ENCODE results near the gene TRPC4.
A peak's percentile ranks its signal among the peaks of the same experiment; 100 is the strongest.

TRPC4 gene

GRCh38 chr13:37701306-37701705, 168.3 kb downstream of the TRPC4 start:
- DNase-seq (ENCODE audit: low read depth) = peak; percentile 96
- TF ChIP-seq, protein P1, sequence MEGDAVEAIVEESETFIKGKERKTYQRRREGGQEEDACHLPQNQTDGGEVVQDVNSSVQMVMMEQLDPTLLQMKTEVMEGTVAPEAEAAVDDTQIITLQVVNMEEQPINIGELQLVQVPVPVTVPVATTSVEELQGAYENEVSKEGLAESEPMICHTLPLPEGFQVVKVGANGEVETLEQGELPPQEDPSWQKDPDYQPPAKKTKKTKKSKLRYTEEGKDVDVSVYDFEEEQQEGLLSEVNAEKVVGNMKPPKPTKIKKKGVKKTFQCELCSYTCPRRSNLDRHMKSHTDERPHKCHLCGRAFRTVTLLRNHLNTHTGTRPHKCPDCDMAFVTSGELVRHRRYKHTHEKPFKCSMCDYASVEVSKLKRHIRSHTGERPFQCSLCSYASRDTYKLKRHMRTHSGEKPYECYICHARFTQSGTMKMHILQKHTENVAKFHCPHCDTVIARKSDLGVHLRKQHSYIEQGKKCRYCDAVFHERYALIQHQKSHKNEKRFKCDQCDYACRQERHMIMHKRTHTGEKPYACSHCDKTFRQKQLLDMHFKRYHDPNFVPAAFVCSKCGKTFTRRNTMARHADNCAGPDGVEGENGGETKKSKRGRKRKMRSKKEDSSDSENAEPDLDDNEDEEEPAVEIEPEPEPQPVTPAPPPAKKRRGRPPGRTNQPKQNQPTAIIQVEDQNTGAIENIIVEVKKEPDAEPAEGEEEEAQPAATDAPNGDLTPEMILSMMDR (IDR thresholded peaks at IDR 0.05; ENCODE audit: low read length, missing control alignments) = no peak
- no peak overlapping the region for H3K4me3 ChIP-seq (replicated peaks; ENCODE audit: low read depth, low read length)

- H3K4me3 ChIP-seq (replicated peaks; ENCODE audit: low read depth, low read length) = no peak overlapping the region
- TF ChIP-seq, protein P1 (IDR thresholded peaks at IDR 0.05; ENCODE audit: low read length, missing control alignments) = no peak
- peak; percentile 67 for DNase-seq (ENCODE audit: low read depth)
Measured at GRCh38 chr13:37700887-37701286, 168.7 kb downstream of the TRPC4 start.

- DNase-seq (ENCODE audit: low read depth) = no peak
- H3K4me3 ChIP-seq (replicated peaks; ENCODE audit: low read depth, low read length) = no peak overlapping the region
- TF ChIP-seq, protein P1 (IDR thresholded peaks at IDR 0.05; ENCODE audit: low read length, missing control alignments) = no peak
Measured at GRCh38 chr13:37695200-37695599, 174.4 kb downstream of the TRPC4 start.

GRCh38 chr13:37690361-37690760, 179.2 kb downstream of the TRPC4 start:
- no peak for DNase-seq (ENCODE audit: low read depth)
- TF ChIP-seq, protein P1 (IDR thresholded peaks at IDR 0.05; ENCODE audit: low read length, missing control alignments) = no peak
- no peak overlapping the region for H3K4me3 ChIP-seq (replicated peaks; ENCODE audit: low read depth, low read length)

DNA sequence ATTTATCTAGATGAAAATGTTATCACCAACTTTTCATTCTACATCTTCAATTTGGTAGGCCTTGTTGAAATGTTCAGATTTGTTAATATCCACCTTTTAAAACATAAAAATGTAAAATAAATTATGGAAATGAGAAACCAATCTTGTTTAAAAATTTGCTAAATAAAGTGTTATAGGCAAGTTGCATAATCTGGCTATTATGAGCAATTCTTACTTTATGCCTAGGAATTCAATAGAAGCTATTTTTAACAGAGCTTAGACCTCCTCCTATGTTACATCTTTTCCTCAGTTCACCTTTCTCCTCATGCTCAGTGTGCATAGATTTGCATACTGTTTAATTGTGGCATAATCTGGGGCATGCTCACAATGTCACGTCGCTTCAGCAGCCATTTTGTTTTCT, 183.1 kb downstream of the TRPC4 start:
- TF ChIP-seq, protein P1 (IDR thresholded peaks at IDR 0.05; ENCODE audit: low read length, missing control alignments) = no peak
- DNase-seq (ENCODE audit: low read depth) = no peak
- no peak overlapping the region for H3K4me3 ChIP-seq (replicated peaks; ENCODE audit: low read depth, low read length)

- no peak for DNase-seq (ENCODE audit: low read depth)
- H3K4me3 ChIP-seq (replicated peaks; ENCODE audit: low read depth, low read length) = no peak overlapping the region
- TF ChIP-seq, protein P1 (IDR thresholded peaks at IDR 0.05; ENCODE audit: low read length, missing control alignments) = no peak
Measured at GRCh38 chr13:37685206-37685605, 184.4 kb downstream of the TRPC4 start.

- DNase-seq (ENCODE audit: low read depth) = no peak
- no peak overlapping the region for H3K4me3 ChIP-seq (replicated peaks; ENCODE audit: low read depth, low read length)
- TF ChIP-seq, protein P1 (IDR thresholded peaks at IDR 0.05; ENCODE audit: low read length, missing control alignments) = no peak
Measured at GRCh38 chr13:37682496-37682895, 187.1 kb downstream of the TRPC4 start.

Measured in fibroblast of pulmonary artery (primary cell).